ENCODE measurements around the gene BTBD9. TPM values are rescaled to one million over a fixed set of nuclear protein-coding genes. Genes with fewer than 3 reads are reported as not detected.
A peak's percentile ranks its signal among the peaks of the same experiment; 100 is the strongest.

BTBD9 gene
- polyA plus RNA-seq, 1 donor from 2014 or later = 15.2 TPM

GRCh38 chr6:38163186-38164130 lies 476.3 kb downstream of the BTBD9 start:
- H3K4me3 Mint-ChIP-seq = no peak overlapping the region
- peak overlapping the region in 1 of 3 donors; percentile 39 for H3K27ac Mint-ChIP-seq
- H3K4me1 Mint-ChIP-seq = peaks cover 0 to 2% (median 0%) of the 10 kb centered on the region in 3 donors
- no peaks in the 10 kb centered on the region for H3K27me3 Mint-ChIP-seq
- H3K9me3 Mint-ChIP-seq = peaks cover 3 to 8% (median 4%) of the 10 kb centered on the region in 3 donors
- H3K36me3 Mint-ChIP-seq = no peaks in the 10 kb centered on the region

DNA sequence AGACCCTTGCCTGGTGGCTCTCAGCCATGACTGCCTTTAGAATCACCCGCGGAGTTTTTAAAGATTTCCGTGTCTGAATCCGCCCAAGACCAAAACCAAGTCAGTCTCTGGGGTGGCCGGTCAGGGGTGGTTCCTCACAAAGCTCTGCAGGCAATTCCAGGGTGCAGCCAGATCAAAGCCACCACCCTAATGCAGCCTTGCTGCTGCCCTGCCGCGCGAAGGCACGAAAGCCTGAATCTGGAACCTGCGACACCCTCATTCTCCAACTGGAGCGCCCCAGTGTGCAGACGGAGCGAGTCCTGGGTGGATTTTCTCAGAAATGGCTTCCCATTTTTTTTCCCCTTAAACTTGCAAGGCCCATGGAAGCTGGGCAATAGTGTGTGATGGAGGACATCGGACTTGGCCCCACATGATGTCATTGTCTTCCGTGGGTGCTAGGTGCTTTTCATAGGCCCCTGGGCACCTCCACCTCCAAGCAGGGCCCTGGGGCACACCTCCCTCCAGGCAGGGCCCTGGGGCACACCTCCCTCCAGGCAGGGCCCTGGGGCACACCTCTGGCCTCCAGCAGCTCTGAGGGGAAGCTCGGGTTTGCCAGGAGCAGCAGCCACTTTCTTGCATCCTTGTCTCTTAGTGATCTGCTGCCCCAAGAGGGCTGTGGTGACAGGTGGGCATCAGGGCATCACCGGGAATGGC lies 477.1 kb downstream of the BTBD9 start:
- Mint-ChIP-seq H3K36me3 (no peaks in the 10 kb centered on the region), H3K9me3 (peaks cover 4 to 8% (median 4%) of the 10 kb centered on the region in 3 donors), H3K27ac (peak overlapping the region in 1 of 3 donors; percentile 39)

DNA sequence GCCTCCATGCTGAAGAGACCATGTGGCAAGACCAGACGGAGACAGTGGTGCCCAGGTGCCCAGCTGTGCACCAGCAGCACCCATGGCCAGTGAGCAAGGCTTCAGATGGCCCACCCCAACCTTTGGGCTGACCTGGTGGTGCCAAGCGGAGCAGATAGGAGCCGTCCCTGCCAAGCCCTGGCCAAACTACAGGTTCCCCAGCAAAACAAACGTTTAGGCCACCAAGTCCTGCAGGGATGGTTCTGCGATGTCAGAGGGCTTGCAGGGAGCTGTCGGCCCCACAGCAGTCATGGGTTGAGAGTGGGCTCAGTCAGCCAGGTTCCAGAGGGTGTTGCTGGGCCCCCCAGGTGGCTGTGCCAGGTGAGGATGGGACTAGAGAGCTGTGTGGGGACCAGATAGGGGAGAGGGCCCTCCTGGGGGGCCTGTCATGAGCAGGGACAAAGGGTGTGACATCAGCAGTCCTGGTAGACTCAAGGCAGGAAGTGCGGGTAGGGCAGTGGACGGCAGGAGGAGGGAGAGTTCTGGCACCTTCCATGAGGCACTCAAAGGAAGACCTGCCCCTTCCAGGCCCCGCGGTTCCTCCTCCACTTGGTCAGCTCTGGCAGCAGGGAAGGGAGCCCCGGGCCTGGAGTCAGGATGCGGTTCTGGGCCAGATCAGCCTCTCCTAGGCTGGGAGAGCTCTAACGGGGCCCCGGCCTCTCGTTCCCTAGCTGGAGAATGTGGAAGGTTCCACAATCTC lies 477.8 kb downstream of the BTBD9 start:
- peaks cover 4 to 8% (median 4%) of the 10 kb centered on the region in 3 donors for H3K9me3 Mint-ChIP-seq
- peaks cover 0 to 2% (median 0%) of the 10 kb centered on the region in 3 donors for H3K4me1 Mint-ChIP-seq
- H3K27ac Mint-ChIP-seq = peak overlapping the region in 2 of 3 donors; percentile 16 to 39
- H3K27me3 Mint-ChIP-seq = no peaks in the 10 kb centered on the region
- no peak overlapping the region for H3K4me3 Mint-ChIP-seq
- no peaks in the 10 kb centered on the region for H3K36me3 Mint-ChIP-seq

More for the DNA sequence above, 477.1 kb downstream of the BTBD9 start:
- no peaks in the 10 kb centered on the region for H3K27me3 Mint-ChIP-seq
- H3K4me3 Mint-ChIP-seq = no peak overlapping the region
- peaks cover 0 to 2% (median 0%) of the 10 kb centered on the region in 3 donors for H3K4me1 Mint-ChIP-seq

GRCh38 chr6:38161331-38161730 lies 478.4 kb downstream of the BTBD9 start:
- no peaks in the 10 kb centered on the region for H3K36me3 Mint-ChIP-seq
- H3K27me3 Mint-ChIP-seq = no peaks in the 10 kb centered on the region
- peaks cover 0 to 2% (median 0%) of the 10 kb centered on the region in 3 donors for H3K4me1 Mint-ChIP-seq
- H3K27ac Mint-ChIP-seq = peak overlapping the region in 1 of 3 donors; percentile 48
- peaks cover 4 to 8% (median 4%) of the 10 kb centered on the region in 3 donors for H3K9me3 Mint-ChIP-seq
- no peak overlapping the region for H3K4me3 Mint-ChIP-seq

DNA sequence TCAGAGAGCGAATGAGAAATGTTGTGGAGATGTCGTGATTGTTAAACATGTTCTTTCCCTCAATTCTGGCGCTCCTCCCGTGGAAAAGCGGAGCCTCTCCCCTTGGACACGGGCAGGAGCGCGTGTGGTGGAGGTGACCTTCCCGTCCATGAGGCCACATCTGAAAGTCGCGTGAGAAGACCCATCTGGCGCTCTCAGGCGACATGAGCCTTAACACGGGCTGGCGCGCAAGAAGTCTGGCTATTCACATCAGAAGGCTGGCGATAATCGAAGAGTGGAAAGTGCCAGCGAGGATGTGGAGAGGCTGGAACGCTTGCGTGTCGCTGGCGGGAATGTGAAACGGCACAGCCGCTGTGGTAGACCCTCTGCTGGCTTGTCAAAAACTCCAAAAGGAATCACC lies 478.9 kb downstream of the BTBD9 start:
- H3K4me1 Mint-ChIP-seq = peaks cover 0 to 4% (median 0%) of the 10 kb centered on the region in 3 donors
- no peaks in the 10 kb centered on the region for H3K27me3 Mint-ChIP-seq
- H3K36me3 Mint-ChIP-seq = peaks cover 3% of the 10 kb centered on the region
- H3K9me3 Mint-ChIP-seq = peaks cover 4 to 8% (median 4%) of the 10 kb centered on the region in 3 donors
- H3K27ac Mint-ChIP-seq = peak overlapping the region in 1 of 3 donors; percentile 48
- peak overlapping the region in 1 of 4 donors; percentile 8 for H3K4me3 Mint-ChIP-seq

GRCh38 chr6:38159596-38159995 lies 480.1 kb downstream of the BTBD9 start:
- Mint-ChIP-seq H3K36me3 (peaks cover 6% of the 10 kb centered on the region), H3K27ac (peak overlapping the region in 1 of 3 donors; percentile 12)

GRCh38 chr6:38158762-38159350 lies 480.9 kb downstream of the BTBD9 start:
- peaks cover 0 to 4% (median 0%) of the 10 kb centered on the region in 3 donors for H3K4me1 Mint-ChIP-seq
- no peak overlapping the region for H3K27ac Mint-ChIP-seq
- H3K36me3 Mint-ChIP-seq = peaks cover 6% of the 10 kb centered on the region
- no peak overlapping the region for H3K4me3 Mint-ChIP-seq
- peaks cover 3 to 8% (median 4%) of the 10 kb centered on the region in 3 donors for H3K9me3 Mint-ChIP-seq
- H3K27me3 Mint-ChIP-seq = no peaks in the 10 kb centered on the region

More at GRCh38 chr6:38159596-38159995, 480.1 kb downstream of the BTBD9 start:
- Mint-ChIP-seq H3K27me3 (no peaks in the 10 kb centered on the region), H3K9me3 (peaks cover 3 to 8% (median 4%) of the 10 kb centered on the region in 3 donors), H3K4me1 (peaks cover 0 to 4% (median 0%) of the 10 kb centered on the region in 3 donors), H3K4me3 (no peak overlapping the region)

DNA sequence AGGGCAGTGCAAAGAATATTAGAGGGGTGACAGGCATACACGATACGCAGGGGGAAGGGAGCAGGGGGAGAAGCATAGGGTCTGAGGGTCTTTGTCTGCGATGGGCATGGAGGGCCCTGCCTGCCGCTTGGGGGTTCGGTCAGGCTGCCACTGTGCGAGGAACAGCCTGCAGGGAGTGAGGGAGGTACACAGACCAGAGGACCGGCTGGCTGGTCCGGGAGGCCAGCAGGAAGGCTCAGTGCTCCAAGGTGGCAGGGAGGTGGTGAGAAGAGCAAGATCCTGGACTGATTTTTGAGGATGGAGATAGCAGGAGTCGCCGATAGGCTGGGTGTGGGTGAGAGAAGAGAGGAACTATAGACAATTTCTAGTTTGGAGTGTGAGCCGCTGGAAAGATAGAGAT lies 481.8 kb downstream of the BTBD9 start:
- no peaks in the 10 kb centered on the region for H3K27me3 Mint-ChIP-seq
- peak overlapping the region in 2 of 3 donors; percentile 4 to 20 for H3K27ac Mint-ChIP-seq
- peaks cover 3 to 8% (median 4%) of the 10 kb centered on the region in 3 donors for H3K9me3 Mint-ChIP-seq
- peaks cover 6% of the 10 kb centered on the region for H3K36me3 Mint-ChIP-seq
- H3K4me3 Mint-ChIP-seq = no peak overlapping the region
- H3K4me1 Mint-ChIP-seq = peaks cover 0 to 4% (median 0%) of the 10 kb centered on the region in 3 donors

GRCh38 chr6:38156818-38157565 lies 482.7 kb downstream of the BTBD9 start:
- peak overlapping the region in 1 of 3 donors; percentile 76 for H3K27ac Mint-ChIP-seq
- H3K4me3 Mint-ChIP-seq = no peak overlapping the region

DNA sequence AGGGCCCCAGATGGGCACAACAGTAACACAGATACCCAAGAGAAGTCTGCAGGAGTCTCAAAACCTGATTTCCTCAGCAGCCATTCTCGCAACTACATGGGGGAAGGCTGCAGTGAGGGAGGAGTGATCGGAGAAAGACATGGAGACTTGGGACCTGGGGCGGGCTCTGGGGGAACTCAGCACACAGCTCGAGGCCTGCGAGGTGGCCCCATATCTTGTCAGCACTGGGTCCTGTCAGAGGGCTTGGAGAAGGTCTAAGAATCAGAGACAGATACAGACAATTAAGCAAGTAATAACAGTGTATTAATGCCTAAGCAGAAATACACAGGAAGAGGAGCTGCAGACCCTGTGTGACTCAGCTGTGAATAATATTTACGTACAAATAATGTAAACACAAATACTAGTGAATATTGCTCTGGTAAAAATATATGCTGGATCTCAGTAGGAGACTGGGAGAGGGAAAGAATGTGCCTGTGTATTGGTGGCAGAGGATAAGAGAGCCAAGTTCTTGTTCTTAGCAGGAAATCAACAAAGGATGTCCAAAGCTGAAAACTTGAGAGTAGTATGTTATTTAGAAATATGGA lies 484.0 kb downstream of the BTBD9 start:
- H3K27me3 Mint-ChIP-seq = no peaks in the 10 kb centered on the region
- peak overlapping the region in 1 of 4 donors; percentile 9 for H3K4me3 Mint-ChIP-seq
- peaks cover 6% of the 10 kb centered on the region for H3K36me3 Mint-ChIP-seq
- H3K27ac Mint-ChIP-seq = peak overlapping the region in 2 of 3 donors; percentile 36 to 82
- peaks cover 0 to 4% (median 0%) of the 10 kb centered on the region in 3 donors for H3K4me1 Mint-ChIP-seq
- H3K9me3 Mint-ChIP-seq = peaks cover 3 to 8% (median 4%) of the 10 kb centered on the region in 3 donors

More at GRCh38 chr6:38156818-38157565, 482.7 kb downstream of the BTBD9 start:
- H3K36me3 Mint-ChIP-seq = peaks cover 6% of the 10 kb centered on the region
- peaks cover 3 to 8% (median 4%) of the 10 kb centered on the region in 3 donors for H3K9me3 Mint-ChIP-seq
- H3K27me3 Mint-ChIP-seq = no peaks in the 10 kb centered on the region
- H3K4me1 Mint-ChIP-seq = peaks cover 0 to 4% (median 0%) of the 10 kb centered on the region in 3 donors

GRCh38 chr6:38155144-38155543 lies 484.6 kb downstream of the BTBD9 start:
- H3K4me1 Mint-ChIP-seq = peaks cover 0 to 5% (median 0%) of the 10 kb centered on the region in 3 donors
- no peaks in the 10 kb centered on the region for H3K27me3 Mint-ChIP-seq
- peak overlapping the region in 1 of 4 donors; percentile 9 for H3K4me3 Mint-ChIP-seq
- peaks cover under 1 to 6% (median 3%) of the 10 kb centered on the region in 3 donors for H3K9me3 Mint-ChIP-seq
- peaks cover 6% of the 10 kb centered on the region for H3K36me3 Mint-ChIP-seq
- H3K27ac Mint-ChIP-seq = peak overlapping the region in 2 of 3 donors; percentile 36 to 82

DNA sequence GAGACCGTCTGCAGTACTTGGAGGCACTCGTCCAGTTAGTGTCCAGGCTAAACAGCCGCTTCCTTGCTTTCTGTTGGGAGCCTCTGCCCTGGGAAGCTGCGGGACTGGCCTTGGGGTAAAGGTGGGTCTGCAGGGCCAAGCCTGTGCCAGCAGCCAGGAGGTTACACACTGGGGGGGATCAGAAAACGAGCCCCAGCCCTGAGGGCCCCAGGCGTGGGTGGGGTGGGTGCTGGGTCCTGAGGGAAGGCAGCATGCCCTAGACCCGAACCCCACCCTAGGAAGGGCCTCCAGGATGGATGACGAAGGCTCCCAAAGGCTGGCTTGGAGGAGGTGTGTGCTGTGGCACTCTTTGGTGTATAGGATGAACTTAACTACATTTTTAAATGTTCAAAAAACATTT lies 485.0 kb downstream of the BTBD9 start:
- H3K36me3 Mint-ChIP-seq = peaks cover 6% of the 10 kb centered on the region
- H3K4me3 Mint-ChIP-seq = no peak overlapping the region
- H3K9me3 Mint-ChIP-seq = peaks cover 0 to 4% (median 2%) of the 10 kb centered on the region in 3 donors
- peak overlapping the region in 1 of 3 donors; percentile 82 for H3K27ac Mint-ChIP-seq
- peaks cover 0 to 5% (median 0%) of the 10 kb centered on the region in 3 donors for H3K4me1 Mint-ChIP-seq
- no peaks in the 10 kb centered on the region for H3K27me3 Mint-ChIP-seq

DNA sequence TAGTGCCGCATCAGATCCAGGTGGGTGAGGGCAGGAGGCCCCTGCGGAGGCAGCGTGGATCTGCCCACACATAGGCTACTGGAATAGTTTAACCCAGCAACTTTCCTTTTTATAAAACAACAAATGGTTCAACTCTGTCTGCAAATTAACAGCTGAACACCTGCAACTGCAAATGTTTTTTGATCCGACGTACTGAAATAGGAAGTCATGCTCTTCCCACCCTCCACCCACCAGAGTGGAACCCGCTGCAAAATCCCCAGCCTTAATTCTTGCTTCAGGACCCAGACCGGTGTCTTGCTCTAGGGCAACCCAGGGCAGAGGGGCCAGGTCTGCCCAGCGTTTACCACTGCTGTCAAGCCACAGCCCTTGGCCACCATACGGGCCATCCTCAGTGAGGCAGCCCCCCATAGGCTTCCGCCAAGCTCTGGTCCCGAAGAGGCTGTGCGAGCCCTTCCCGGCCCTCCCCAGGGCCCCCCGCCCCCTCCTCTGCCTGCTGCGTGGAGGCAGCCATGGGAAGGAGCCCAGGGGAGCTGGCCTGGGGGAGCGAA lies 485.9 kb downstream of the BTBD9 start:
- Mint-ChIP-seq H3K4me1 (peaks cover 0 to 8% (median 0%) of the 10 kb centered on the region in 3 donors), H3K27ac (peak overlapping the region in 1 of 3 donors; percentile 65), H3K36me3 (peaks cover 6% of the 10 kb centered on the region), H3K4me3 (peak overlapping the region in 1 of 4 donors; percentile 17), H3K9me3 (peaks cover 0 to 3% (median 2%) of the 10 kb centered on the region in 3 donors), H3K27me3 (no peaks in the 10 kb centered on the region)

Measured in IgD-negative memory B cell (primary cell).